ENCODE results near the gene ESPNL. TPM values are rescaled to one million over a fixed set of nuclear protein-coding genes. Genes with fewer than 3 reads are reported as not detected.

The ESPNL gene
- total and polyA plus RNA-seq, 4 donors: 0.08 to 0.59 (median 0.35) TPM

GRCh38 chr2:238157506-238158017 lies 57.4 kb downstream of the ESPNL start:
- no peak for DNase-seq (ENCODE audit: low spot score)
- no peak for TF ChIP-seq FOXA2 (IDR thresholded peaks at IDR 0.05)
- TF ChIP-seq NR2F2 (IDR thresholded peaks at IDR 0.05): no peak
- TF ChIP-seq GABPA (IDR thresholded peaks at IDR 0.05 in 1 of 2, conservative IDR thresholded peaks at IDR 0.05 in 1 of 2): no peak
- no peak for TF ChIP-seq YY1 (IDR thresholded peaks at IDR 0.05)
- no peak for TF ChIP-seq HNF4A (conservative IDR thresholded peaks at IDR 0.05)
- no peak for TF ChIP-seq SP1 (IDR thresholded peaks at IDR 0.05)
- no peak for TF ChIP-seq RXRA (IDR thresholded peaks at IDR 0.05)
- TF ChIP-seq EGR1 (IDR thresholded peaks at IDR 0.05; ENCODE audit: low read depth in 2 of 2): no peak
- TF ChIP-seq TAF1 (conservative IDR thresholded peaks at IDR 0.05): no peak
- TF ChIP-seq FOXA1 (IDR thresholded peaks at IDR 0.05): no peak
- TF ChIP-seq HNF4G (IDR thresholded peaks at IDR 0.05): no peak
- TF ChIP-seq ATF3 (IDR thresholded peaks at IDR 0.05): no peak
- TF ChIP-seq JUND (IDR thresholded peaks at IDR 0.05): no peak
- TF ChIP-seq MAX (IDR thresholded peaks at IDR 0.05): no peak
- no peak for TF ChIP-seq CTCF (IDR thresholded peaks at IDR 0.05; ENCODE audit: low read depth, low read length, missing input control)
- TF ChIP-seq RAD21 (IDR thresholded peaks at IDR 0.05): no peak
- TF ChIP-seq, protein P1, sequence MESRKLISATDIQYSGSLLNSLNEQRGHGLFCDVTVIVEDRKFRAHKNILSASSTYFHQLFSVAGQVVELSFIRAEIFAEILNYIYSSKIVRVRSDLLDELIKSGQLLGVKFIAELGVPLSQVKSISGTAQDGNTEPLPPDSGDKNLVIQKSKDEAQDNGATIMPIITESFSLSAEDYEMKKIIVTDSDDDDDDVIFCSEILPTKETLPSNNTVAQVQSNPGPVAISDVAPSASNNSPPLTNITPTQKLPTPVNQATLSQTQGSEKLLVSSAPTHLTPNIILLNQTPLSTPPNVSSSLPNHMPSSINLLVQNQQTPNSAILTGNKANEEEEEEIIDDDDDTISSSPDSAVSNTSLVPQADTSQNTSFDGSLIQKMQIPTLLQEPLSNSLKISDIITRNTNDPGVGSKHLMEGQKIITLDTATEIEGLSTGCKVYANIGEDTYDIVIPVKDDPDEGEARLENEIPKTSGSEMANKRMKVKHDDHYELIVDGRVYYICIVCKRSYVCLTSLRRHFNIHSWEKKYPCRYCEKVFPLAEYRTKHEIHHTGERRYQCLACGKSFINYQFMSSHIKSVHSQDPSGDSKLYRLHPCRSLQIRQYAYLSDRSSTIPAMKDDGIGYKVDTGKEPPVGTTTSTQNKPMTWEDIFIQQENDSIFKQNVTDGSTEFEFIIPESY (IDR thresholded peaks at IDR 0.05): no peak
- Histone ChIP-seq H3K4me1 (ENCODE audit: control insufficient read depth in 4 of 4, insufficient read depth in 4 of 4, low read length in 3 of 4) (peaks cover 0 to 5% (median 2%) of the 10 kb centered on the region in 4 donors), H3K27ac (ENCODE audit: low read depth in 1 of 2, low read length in 2 of 2) (no peak overlapping the region), H3K9me3 (ENCODE audit: control insufficient read depth in 4 of 4, low read length in 3 of 4) (no peaks in the 10 kb centered on the region), H3K27me3 (ENCODE audit: control insufficient read depth in 4 of 4, insufficient read depth in 4 of 4, low read length in 3 of 4) (no peaks in the 10 kb centered on the region), H3K4me3 (ENCODE audit: low read depth in 1 of 3, low read length in 3 of 3) (no peak overlapping the region), H3K36me3 (ENCODE audit: control insufficient read depth in 4 of 4, insufficient read depth in 3 of 4, low read depth in 1 of 4, low read length in 3 of 4) (no peaks in the 10 kb centered on the region), H3K9ac (ENCODE audit: low read depth in 1 of 2, low read length in 2 of 2) (no peak overlapping the region)
- 81% methylated on average over 14 of the region's 14 CpGs for WGBS

DNA sequence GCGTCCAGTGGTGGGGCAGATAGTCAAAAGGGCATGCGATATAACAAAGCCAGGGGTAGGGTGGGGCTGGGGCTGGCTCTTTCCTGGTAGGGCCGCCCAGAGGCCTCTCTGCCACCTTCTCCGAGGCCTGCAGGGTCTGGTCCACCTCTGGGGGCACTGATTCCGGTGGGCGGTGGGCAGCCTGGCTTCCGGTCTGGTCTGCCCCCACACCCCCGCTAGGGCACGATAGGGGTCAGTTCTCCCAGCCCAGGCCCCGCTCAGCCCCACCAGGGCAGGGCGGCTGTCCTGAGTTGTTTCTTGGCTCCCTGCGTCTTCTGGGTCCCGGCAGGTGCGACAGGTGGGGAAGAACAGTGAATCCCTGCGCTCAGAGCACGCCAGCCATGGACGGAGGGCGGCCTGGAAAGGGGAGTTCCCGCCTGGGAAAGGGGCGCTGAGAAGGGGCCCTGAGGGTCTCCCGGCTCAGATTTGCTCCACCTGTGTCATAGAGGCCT lies 57.9 kb downstream of the ESPNL start:
- 70% methylated on average over 21 of the region's 21 CpGs for WGBS

More for the DNA sequence above, 57.9 kb downstream of the ESPNL start:
- no peak overlapping the region for H3K27ac ChIP-seq (ENCODE audit: low read depth in 1 of 2, low read length in 2 of 2)
- no peaks in the 10 kb centered on the region for H3K9me3 ChIP-seq (ENCODE audit: control insufficient read depth in 4 of 4, low read length in 3 of 4)
- H3K4me1 ChIP-seq (ENCODE audit: control insufficient read depth in 4 of 4, insufficient read depth in 4 of 4, low read length in 3 of 4): peaks cover 0 to 7% (median 3%) of the 10 kb centered on the region in 4 donors
- TF ChIP-seq HNF4A (conservative IDR thresholded peaks at IDR 0.05) (no peak), FOXA1 (IDR thresholded peaks at IDR 0.05) (no peak), JUND (IDR thresholded peaks at IDR 0.05) (no peak), CTCF (IDR thresholded peaks at IDR 0.05; ENCODE audit: low read depth, low read length, missing input control) (no peak), EGR1 (IDR thresholded peaks at IDR 0.05; ENCODE audit: low read depth in 2 of 2) (no peak), SP1 (IDR thresholded peaks at IDR 0.05) (no peak), GABPA (IDR thresholded peaks at IDR 0.05 in 1 of 2, conservative IDR thresholded peaks at IDR 0.05 in 1 of 2) (no peak), YY1 (IDR thresholded peaks at IDR 0.05) (no peak), NR2F2 (IDR thresholded peaks at IDR 0.05) (no peak), MAX (IDR thresholded peaks at IDR 0.05) (no peak)
- TF ChIP-seq, protein P2, sequence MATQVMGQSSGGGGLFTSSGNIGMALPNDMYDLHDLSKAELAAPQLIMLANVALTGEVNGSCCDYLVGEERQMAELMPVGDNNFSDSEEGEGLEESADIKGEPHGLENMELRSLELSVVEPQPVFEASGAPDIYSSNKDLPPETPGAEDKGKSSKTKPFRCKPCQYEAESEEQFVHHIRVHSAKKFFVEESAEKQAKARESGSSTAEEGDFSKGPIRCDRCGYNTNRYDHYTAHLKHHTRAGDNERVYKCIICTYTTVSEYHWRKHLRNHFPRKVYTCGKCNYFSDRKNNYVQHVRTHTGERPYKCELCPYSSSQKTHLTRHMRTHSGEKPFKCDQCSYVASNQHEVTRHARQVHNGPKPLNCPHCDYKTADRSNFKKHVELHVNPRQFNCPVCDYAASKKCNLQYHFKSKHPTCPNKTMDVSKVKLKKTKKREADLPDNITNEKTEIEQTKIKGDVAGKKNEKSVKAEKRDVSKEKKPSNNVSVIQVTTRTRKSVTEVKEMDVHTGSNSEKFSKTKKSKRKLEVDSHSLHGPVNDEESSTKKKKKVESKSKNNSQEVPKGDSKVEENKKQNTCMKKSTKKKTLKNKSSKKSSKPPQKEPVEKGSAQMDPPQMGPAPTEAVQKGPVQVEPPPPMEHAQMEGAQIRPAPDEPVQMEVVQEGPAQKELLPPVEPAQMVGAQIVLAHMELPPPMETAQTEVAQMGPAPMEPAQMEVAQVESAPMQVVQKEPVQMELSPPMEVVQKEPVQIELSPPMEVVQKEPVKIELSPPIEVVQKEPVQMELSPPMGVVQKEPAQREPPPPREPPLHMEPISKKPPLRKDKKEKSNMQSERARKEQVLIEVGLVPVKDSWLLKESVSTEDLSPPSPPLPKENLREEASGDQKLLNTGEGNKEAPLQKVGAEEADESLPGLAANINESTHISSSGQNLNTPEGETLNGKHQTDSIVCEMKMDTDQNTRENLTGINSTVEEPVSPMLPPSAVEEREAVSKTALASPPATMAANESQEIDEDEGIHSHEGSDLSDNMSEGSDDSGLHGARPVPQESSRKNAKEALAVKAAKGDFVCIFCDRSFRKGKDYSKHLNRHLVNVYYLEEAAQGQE (IDR thresholded peaks at IDR 0.05): no peak
- H3K9ac ChIP-seq (ENCODE audit: low read depth in 1 of 2, low read length in 2 of 2): no peak overlapping the region
- no peak for DNase-seq (ENCODE audit: low spot score)
- no peak overlapping the region for H3K4me3 ChIP-seq (ENCODE audit: low read depth in 1 of 3, low read length in 3 of 3)
- no peaks in the 10 kb centered on the region for H3K27me3 ChIP-seq (ENCODE audit: control insufficient read depth in 4 of 4, insufficient read depth in 4 of 4, low read length in 3 of 4)
- no peaks in the 10 kb centered on the region for H3K36me3 ChIP-seq (ENCODE audit: control insufficient read depth in 4 of 4, insufficient read depth in 3 of 4, low read depth in 1 of 4, low read length in 3 of 4)
